Suprapubic skin (tissue), 4 donors: ENCODE results near the gene IGLL5. TPM values are rescaled to one million over a fixed set of nuclear protein-coding genes. Genes with fewer than 3 reads are reported as not detected.

Source experiments
- DNase-seq, 2 donors: peaks; one replicate each; pipeline ENCODE4 v3.0.0-alpha.2; 2019; ENCODE audit warnings: low spot score in 2 of 2
- H3K27ac ChIP-seq: fragments of 200-600 bp; sonication (generic); one replicate; pipeline ENCODE4 v1.5.1; 2019
- H3K27me3 ChIP-seq: fragments of 200-600 bp; sonication (generic); one replicate; pipeline ENCODE4 v1.5.1; 2019
- H3K36me3 ChIP-seq: fragments of 200-600 bp; sonication (generic); one replicate; pipeline ENCODE4 v1.5.1; 2019
- H3K4me1 ChIP-seq: fragments of 200-600 bp; sonication (generic); one replicate; pipeline ENCODE4 v1.5.1; 2019
- H3K4me3 ChIP-seq: fragments of 200-600 bp; sonication (generic); one replicate; pipeline ENCODE4 v1.5.1; 2019; ENCODE audit warnings: mild to moderate bottlenecking
- H3K9me3 ChIP-seq: fragments of 200-600 bp; sonication (generic); one replicate; pipeline ENCODE4 v1.5.1; 2019
- CTCF ChIP-seq, 2 donors: fragments of 200-600 bp in 1 of 2; fragments of 450-650 bp in 1 of 2; sonication (generic) in 1 of 2; IDR thresholded peaks; one replicate each; pipeline ENCODE4 v1.5.1; 2016 to 2019; ENCODE audit warnings: antibody characterized with exemption in 2 of 2, mild to moderate bottlenecking in 1 of 2, moderate library complexity in 1 of 2
- EP300 ChIP-seq: sonication (generic); formaldehyde crosslinking; IDR thresholded peaks from one replicate; pipeline ENCODE4 v1.6.1; 2017; ENCODE audit warnings: antibody characterized with exemption
- POLR2A ChIP-seq, 2 donors: fragments of 450-650 bp; IDR thresholded peaks; one replicate each; pipeline ENCODE4 v1.6.1; 2017; ENCODE audit warnings: antibody characterized with exemption in 2 of 2, mild to moderate bottlenecking in 2 of 2, moderate library complexity in 2 of 2
- POLR2AphosphoS5 ChIP-seq, 3 donors: sonication (generic); formaldehyde crosslinking; IDR thresholded peaks; one replicate each; pipeline ENCODE4 v1.6.1; 2017; ENCODE audit warnings: antibody characterized with exemption in 3 of 3
- whole genome bisulfite sequencing: methylation state at CpG from one replicate; pipeline ENCODE4 v1.1.5; 2018; 5-methylcytosine and 5-hydroxymethylcytosine counted together
- total RNA-seq, 4 donors: library from RNA; depleted of rRNA; stranded (reverse); fragments of >200 nt; gene quantifications; one replicate each; pipeline ENCODE4 v1.1.0, GENCODE V29; 2016

The IGLL5 gene
- total RNA-seq, 4 donors from 2014 or later = not detected

GRCh38 chr22:22943521-22944267 is 56.1 kb downstream of the IGLL5 start:
- peak; percentile 33 to 52 for DNase-seq
- no peak overlapping the region for H3K4me3 ChIP-seq
- TF ChIP-seq POLR2A (IDR thresholded peaks at IDR 0.05) = no peak
- TF ChIP-seq CTCF (IDR thresholded peaks at IDR 0.05) = no peak
- no peak for TF ChIP-seq POLR2AphosphoS5 (IDR thresholded peaks at IDR 0.05)
- no peak for TF ChIP-seq EP300
- WGBS = 80% methylated on average over 14 of the region's 14 CpGs
- H3K4me1 ChIP-seq = no peaks in the 10 kb centered on the region
- H3K36me3 ChIP-seq = no peaks in the 10 kb centered on the region
- H3K27ac ChIP-seq = no peak overlapping the region
- peaks cover 6% of the 10 kb centered on the region for H3K27me3 ChIP-seq
- no peaks in the 10 kb centered on the region for H3K9me3 ChIP-seq

DNA sequence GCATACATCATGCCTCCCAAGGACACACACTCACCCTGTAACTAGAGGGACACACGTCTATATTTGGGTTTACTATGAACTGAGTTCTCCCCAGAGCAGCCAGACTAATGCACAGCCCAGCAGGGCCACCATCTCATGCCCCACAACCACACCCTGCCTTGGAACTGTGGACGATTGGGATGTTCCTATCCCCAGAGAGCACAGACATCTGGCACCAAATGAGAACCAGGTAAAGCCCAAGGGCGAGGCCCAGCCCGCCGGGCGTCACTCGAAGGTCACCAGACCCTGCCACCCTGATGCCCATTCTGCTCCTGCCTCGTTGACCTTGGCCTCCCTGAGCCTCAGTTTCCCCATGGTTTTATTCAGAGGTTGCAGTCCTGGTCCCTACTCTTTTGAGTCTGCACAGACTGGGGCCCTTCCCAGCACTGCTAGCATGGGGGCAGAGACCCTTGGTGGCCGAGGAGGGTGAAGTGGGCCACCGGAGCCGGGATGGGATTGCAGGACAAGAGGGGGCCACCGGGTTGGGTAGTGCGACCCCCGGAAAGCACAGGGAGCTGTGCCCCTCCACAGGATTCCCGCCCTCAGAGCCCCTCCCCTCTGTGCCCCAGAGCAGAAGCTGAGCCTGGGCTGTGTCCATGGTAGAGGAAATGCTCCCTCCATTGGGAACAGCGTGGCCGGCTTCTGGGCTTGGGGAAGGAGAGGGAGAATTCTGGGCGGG is 56.8 kb downstream of the IGLL5 start:
- Histone ChIP-seq H3K9me3 (no peaks in the 10 kb centered on the region), H3K4me1 (no peaks in the 10 kb centered on the region), H3K27me3 (peaks cover 6% of the 10 kb centered on the region), H3K4me3 (no peak overlapping the region), H3K27ac (no peak overlapping the region), H3K36me3 (no peaks in the 10 kb centered on the region)
- DNase-seq = peak; percentile 49 to 61
- 65% methylated on average over 8 of the region's 18 CpGs for whole genome bisulfite sequencing
- TF ChIP-seq CTCF (IDR thresholded peaks at IDR 0.05) = no peak
- no peak for TF ChIP-seq EP300
- TF ChIP-seq POLR2AphosphoS5 (IDR thresholded peaks at IDR 0.05) = no peak
- no peak for TF ChIP-seq POLR2A (IDR thresholded peaks at IDR 0.05)

- DNase-seq = peak in 1 of 2 donors; percentile 52
- 69% methylated on average over 4 of the region's 4 CpGs for WGBS
These were observed 57.6 kb downstream of the IGLL5 start for GRCh38 chr22:22945195-22945594.

More at GRCh38 chr22:22945195-22945594, 57.6 kb downstream of the IGLL5 start:
- H3K4me1 ChIP-seq = no peaks in the 10 kb centered on the region
- peaks cover 6% of the 10 kb centered on the region for H3K27me3 ChIP-seq
- H3K36me3 ChIP-seq = no peaks in the 10 kb centered on the region
- no peak for TF ChIP-seq POLR2AphosphoS5 (IDR thresholded peaks at IDR 0.05)
- no peak for TF ChIP-seq POLR2A (IDR thresholded peaks at IDR 0.05)
- no peak for TF ChIP-seq CTCF (IDR thresholded peaks at IDR 0.05)
- TF ChIP-seq EP300 = no peak
- no peak overlapping the region for H3K4me3 ChIP-seq
- H3K27ac ChIP-seq = no peak overlapping the region
- no peaks in the 10 kb centered on the region for H3K9me3 ChIP-seq

Other genes with a start within 250 kb of the IGLL5 start
- gene GGTLC2, start 243.2 kb upstream of the IGLL5 start, total RNA-seq = not detected
- 1 to 10 TPM; 2.1 to 5.8 (median 3.0) TPM for gene GNAZ, start 182.7 kb downstream of the IGLL5 start, total RNA-seq